ENCODE measurements around the gene MAP2K6. TPM values are rescaled to one million over a fixed set of nuclear protein-coding genes. Genes with fewer than 3 reads are reported as not detected.

MAP2K6 gene
- total RNA-seq, 1 experiment from 2014 or later = 17.7 TPM

DNA sequence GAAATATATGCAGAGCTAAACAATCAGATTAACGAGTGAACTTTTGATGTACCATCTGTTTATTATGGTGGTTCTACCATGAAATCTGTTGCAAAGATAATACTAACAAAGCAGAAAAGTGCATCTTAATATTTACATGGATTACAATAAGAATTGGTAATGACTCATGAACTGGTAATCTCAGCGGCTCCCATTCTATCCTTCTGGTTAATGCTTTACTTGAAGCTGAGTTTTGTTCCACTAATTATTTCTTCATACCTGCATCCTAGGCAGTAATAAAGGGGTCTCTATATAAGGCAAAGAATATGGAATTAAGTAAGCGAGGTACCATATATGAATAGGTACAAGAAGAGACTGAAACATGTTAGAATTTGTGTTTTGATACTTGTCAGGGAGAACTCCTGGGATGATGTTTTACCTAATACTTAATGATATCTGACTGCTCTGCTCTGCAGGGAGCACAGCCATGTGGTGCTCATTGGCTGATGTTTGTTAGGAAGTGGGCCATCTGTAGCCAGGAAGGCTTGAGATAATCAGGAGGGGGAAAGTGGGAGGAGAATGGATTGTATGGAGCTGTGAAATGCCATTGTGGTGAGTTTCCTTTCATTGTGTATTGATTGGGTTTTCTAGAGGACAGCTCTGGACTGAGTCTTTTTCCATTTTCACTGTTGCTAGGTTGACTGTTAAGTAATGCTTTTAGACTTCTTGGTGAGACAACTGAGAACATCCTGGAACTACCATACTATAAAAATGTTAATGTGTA lies 52.6 kb downstream of the MAP2K6 start:
- H4K20me1 ChIP-seq (ENCODE audit: control insufficient read depth, insufficient read depth, insufficient read length) = no peaks in the 10 kb centered on the region
- no peak overlapping the region for H3K27ac ChIP-seq (ENCODE audit: insufficient read length, low read depth, low read length)
- TF ChIP-seq, protein P1, sequence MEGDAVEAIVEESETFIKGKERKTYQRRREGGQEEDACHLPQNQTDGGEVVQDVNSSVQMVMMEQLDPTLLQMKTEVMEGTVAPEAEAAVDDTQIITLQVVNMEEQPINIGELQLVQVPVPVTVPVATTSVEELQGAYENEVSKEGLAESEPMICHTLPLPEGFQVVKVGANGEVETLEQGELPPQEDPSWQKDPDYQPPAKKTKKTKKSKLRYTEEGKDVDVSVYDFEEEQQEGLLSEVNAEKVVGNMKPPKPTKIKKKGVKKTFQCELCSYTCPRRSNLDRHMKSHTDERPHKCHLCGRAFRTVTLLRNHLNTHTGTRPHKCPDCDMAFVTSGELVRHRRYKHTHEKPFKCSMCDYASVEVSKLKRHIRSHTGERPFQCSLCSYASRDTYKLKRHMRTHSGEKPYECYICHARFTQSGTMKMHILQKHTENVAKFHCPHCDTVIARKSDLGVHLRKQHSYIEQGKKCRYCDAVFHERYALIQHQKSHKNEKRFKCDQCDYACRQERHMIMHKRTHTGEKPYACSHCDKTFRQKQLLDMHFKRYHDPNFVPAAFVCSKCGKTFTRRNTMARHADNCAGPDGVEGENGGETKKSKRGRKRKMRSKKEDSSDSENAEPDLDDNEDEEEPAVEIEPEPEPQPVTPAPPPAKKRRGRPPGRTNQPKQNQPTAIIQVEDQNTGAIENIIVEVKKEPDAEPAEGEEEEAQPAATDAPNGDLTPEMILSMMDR (conservative IDR thresholded peaks at IDR 0.05) = no peak
- no peak overlapping the region for H4K91ac ChIP-seq (ENCODE audit: insufficient read length, low read depth, low read length)
- peaks cover 10% of the 10 kb centered on the region; the same call in 1 of the 2 replicates for H3K4me1 ChIP-seq (ENCODE audit: insufficient read depth, low read length)
- no peaks in the 10 kb centered on the region for H3K79me1 ChIP-seq (ENCODE audit: insufficient read depth, low read depth, low read length, poor library complexity, severe bottlenecking)
- H4K8ac ChIP-seq (replicated peaks; ENCODE audit: insufficient read length, low read depth, low read length) = no peak overlapping the region
- no peak overlapping the region for H3K18ac ChIP-seq (ENCODE audit: insufficient read length, low read depth, low read length)
- H3K23me2 ChIP-seq (ENCODE audit: insufficient read length, low read depth, low read length, poor library complexity, severe bottlenecking) = no peaks in the 10 kb centered on the region
- no peak overlapping the region for H3K4ac ChIP-seq (ENCODE audit: low read depth, low read length)
- no peak overlapping the region for H2BK5ac ChIP-seq (ENCODE audit: insufficient read length, low read length)
- H3K14ac ChIP-seq (ENCODE audit: insufficient read depth, low read length) = no peak overlapping the region
- no peak overlapping the region for H3K56ac ChIP-seq (ENCODE audit: insufficient read length, low read depth, low read length)
- no peak overlapping the region for H3T11ph ChIP-seq (ENCODE audit: low read length)
- H3K79me2 ChIP-seq (ENCODE audit: insufficient read depth, low read length) = no peaks in the 10 kb centered on the region
- no peak overlapping the region for H2AK5ac ChIP-seq (ENCODE audit: insufficient read length, low read length)
- no peak overlapping the region for H3K4me2 ChIP-seq (ENCODE audit: insufficient read depth, insufficient read length, low read length)
- peak; percentile 80 for DNase-seq
- Mint-ChIP-seq H3K36me3 (ENCODE audit: insufficient read depth in 1 of 3, low read depth in 3 of 3) (peaks cover 4 to 23% (median 23%) of the 10 kb centered on the region in 3 experiments), H3K9me3 (no peaks in the 10 kb centered on the region; a peak in 2 of 5 replicates), H3K27me3 (ENCODE audit: low read depth) (no peaks in the 10 kb centered on the region; the same call in 1 of the 2 replicates), H3K4me1 (peaks cover 32 to 34% of the 10 kb centered on the region in 2 experiments), H3K4me3 (no peak overlapping the region), H3K27ac (peak overlapping the region in 2 of 3 experiments; percentile 74 to 81; a peak in 5 of 7 replicates)
- no peak overlapping the region for H2BK12ac ChIP-seq (ENCODE audit: insufficient read length, low read depth, low read length)
- H2BK120ac ChIP-seq (ENCODE audit: low read depth, low read length, poor library complexity, severe bottlenecking) = no peak overlapping the region
- H2BK20ac ChIP-seq (ENCODE audit: low read depth, low read length, poor library complexity, severe bottlenecking) = no peak overlapping the region
- no peaks in the 10 kb centered on the region for H3K27me3 ChIP-seq (ENCODE audit: insufficient read depth, low read length)
- WGBS (ENCODE audit: extremely low coverage, insufficient read length, low lambda C conversion rate) = no CpG with 5 or more reads among the region's 3 CpGs
- no peak overlapping the region for H3K9ac ChIP-seq (ENCODE audit: extremely low read depth, insufficient read length, low read length)
- H3K9me3 ChIP-seq (ENCODE audit: control insufficient read depth, low read depth, low read length) = no peaks in the 10 kb centered on the region
- no peak overlapping the region for H3K23ac ChIP-seq (ENCODE audit: insufficient read length, low read depth, low read length)
- no peak overlapping the region for H4K5ac ChIP-seq (ENCODE audit: insufficient read length, low read depth, low read length)
- H2BK15ac ChIP-seq (ENCODE audit: low read depth, low read length) = no peak overlapping the region
- no peak overlapping the region for H2AFZ ChIP-seq (ENCODE audit: low read length)
